ENCODE measurements around the gene TMEM164. TPM values are rescaled to one million over a fixed set of nuclear protein-coding genes. Genes with fewer than 3 reads are reported as not detected.

TMEM164 gene
- total and polyA plus RNA-seq, 11 donors, result 14.4 to 117 (median 50.3) TPM

DNA sequence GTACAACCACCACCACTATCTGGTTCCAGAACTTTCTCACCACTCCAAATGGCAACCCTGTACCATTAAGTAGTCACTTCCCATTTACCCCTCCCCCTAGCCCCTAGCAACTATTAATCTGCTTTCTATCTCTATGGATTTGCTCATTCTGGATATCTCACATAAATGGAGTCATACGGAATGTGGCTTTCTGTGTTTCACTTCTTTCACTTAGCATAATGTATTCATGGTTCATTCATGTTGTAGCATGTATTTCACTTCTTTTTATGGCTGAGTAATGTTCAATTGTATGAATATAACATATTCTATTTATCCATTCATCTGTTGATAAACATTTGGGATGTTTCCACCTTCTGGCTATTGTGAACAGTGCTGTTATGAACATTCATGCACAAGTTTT, 210.3 kb downstream of the TMEM164 start:
- intact Hi-C loops (cut with DNase I), result no loop called here
- no peaks in the 10 kb centered on the region for H3K4me1 ChIP-seq
- DNase-seq (no peak), ATAC-seq (no peak)
- TF ChIP-seq CTCF (IDR thresholded peaks at IDR 0.05) (no peak), POLR2A (IDR thresholded peaks at IDR 0.05) (no peak)
- H3K27ac ChIP-seq, result no peak overlapping the region
- WGBS, 4 donors, result 86 to 98% (median 95%) methylated on average over 1 of the region's 1 CpG
- H3K9me3 ChIP-seq, result no peaks in the 10 kb centered on the region
- H3K4me3 ChIP-seq, result no peak overlapping the region
- no peaks in the 10 kb centered on the region for H3K36me3 ChIP-seq
- H3K27me3 ChIP-seq, result no peaks in the 10 kb centered on the region

DNA sequence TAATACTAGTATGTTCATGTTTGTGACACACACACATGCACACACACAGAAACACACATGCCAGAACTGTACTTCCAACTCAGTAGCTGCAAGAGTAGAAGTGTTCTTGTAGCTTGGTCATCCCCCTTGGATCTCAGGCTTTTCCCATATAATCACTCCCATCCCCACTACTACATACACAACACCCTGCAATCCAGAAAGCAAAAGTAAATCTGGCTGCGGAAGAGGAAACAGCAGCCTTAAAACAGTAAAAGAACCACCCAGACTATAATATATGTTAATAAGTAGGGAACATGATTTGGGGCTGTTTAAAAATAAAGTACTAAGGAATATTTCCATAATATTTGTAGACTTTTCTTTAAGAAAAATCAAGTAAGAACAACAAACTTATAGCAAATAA, 211.8 kb downstream of the TMEM164 start:
- Histone ChIP-seq H3K4me1 (no peaks in the 10 kb centered on the region), H3K27ac (no peak overlapping the region), H3K36me3 (no peaks in the 10 kb centered on the region), H3K4me3 (no peak overlapping the region), H3K9me3 (no peaks in the 10 kb centered on the region), H3K27me3 (no peaks in the 10 kb centered on the region)
- DNase-seq (no peak), ATAC-seq (no peak)
- TF ChIP-seq CTCF (IDR thresholded peaks at IDR 0.05) (no peak), POLR2A (IDR thresholded peaks at IDR 0.05) (no peak)
- intact Hi-C loops (cut with DNase I), result no loop called here
- 84 to 100% (median 92%) methylated on average over 1 of the region's 1 CpG for WGBS, 4 donors

DNA sequence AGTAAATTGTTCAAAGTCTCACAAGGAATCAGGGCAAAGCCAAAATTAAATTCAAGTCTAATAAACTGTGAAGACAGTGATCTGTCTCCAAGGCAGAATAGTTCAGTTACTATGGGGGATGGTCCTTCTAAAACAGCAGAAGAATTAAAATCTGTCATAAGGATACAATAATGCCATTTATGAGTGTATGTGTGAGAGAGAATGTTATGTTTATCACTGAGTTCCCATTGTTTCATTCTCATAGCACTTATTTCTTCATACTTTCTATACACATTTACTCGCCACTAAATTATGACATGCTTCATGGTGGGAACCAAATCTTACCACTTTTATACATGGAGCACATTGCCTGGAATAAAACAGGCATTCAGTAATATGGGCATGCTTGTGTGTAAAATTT, 212.5 kb downstream of the TMEM164 start:
- Histone ChIP-seq H3K9me3 (no peaks in the 10 kb centered on the region), H3K27ac (no peak overlapping the region), H3K36me3 (no peaks in the 10 kb centered on the region), H3K4me1 (no peaks in the 10 kb centered on the region), H3K4me3 (no peak overlapping the region), H3K27me3 (peaks cover 0 to 5% (median 0%) of the 10 kb centered on the region in 9 donors)
- WGBS, 4 donors, result 58 to 95% (median 82%) methylated on average over 1 of the region's 1 CpG
- ATAC-seq, result no peak
- TF ChIP-seq POLR2A (IDR thresholded peaks at IDR 0.05) (no peak), CTCF (IDR thresholded peaks at IDR 0.05) (no peak)
- DNase-seq, result no peak
- intact Hi-C loops (cut with DNase I), result no loop called here

- H3K4me1 ChIP-seq, result no peaks in the 10 kb centered on the region
- H3K4me3 ChIP-seq, result no peak overlapping the region
- no peak for DNase-seq
- H3K27ac ChIP-seq, result no peak overlapping the region
- TF ChIP-seq CTCF (IDR thresholded peaks at IDR 0.05) (no peak), POLR2A (IDR thresholded peaks at IDR 0.05) (no peak)
- H3K36me3 ChIP-seq, result no peaks in the 10 kb centered on the region
- ATAC-seq, result no peak
- intact Hi-C loops (cut with DNase I), result no loop called here
- 74 to 98% (median 86%) methylated on average over 4 of the region's 4 CpGs for WGBS, 4 donors
- peaks cover 0 to 5% (median 0%) of the 10 kb centered on the region in 9 donors for H3K27me3 ChIP-seq
- no peaks in the 10 kb centered on the region for H3K9me3 ChIP-seq
Measured at GRCh38 chrX:110216027-110216426, 213.1 kb downstream of the TMEM164 start.

All from heart left ventricle (tissue), 16 donors.